EH (cell line): Measurements from ENCODE around the gene GLTP.
"Not testable (repeated sequence)": the region's sequence is repeated elsewhere in the genome, so short reads cannot be mapped to it uniquely, and the experiment has no call there.

ENCODE experiments used
- DNase-seq: peaks from one replicate; pipeline ENCODE4 v3.0.0-alpha.2; 2015; ENCODE audit warnings: low read depth

The GLTP gene

GRCh38 chr12:109902891-109903418, 22.6 kb upstream of the GLTP start:
- DNase-seq = no peak

GRCh38 chr12:109900752-109901580, 20.6 kb upstream of the GLTP start:
- DNase-seq = peak; percentile 22

DNA sequence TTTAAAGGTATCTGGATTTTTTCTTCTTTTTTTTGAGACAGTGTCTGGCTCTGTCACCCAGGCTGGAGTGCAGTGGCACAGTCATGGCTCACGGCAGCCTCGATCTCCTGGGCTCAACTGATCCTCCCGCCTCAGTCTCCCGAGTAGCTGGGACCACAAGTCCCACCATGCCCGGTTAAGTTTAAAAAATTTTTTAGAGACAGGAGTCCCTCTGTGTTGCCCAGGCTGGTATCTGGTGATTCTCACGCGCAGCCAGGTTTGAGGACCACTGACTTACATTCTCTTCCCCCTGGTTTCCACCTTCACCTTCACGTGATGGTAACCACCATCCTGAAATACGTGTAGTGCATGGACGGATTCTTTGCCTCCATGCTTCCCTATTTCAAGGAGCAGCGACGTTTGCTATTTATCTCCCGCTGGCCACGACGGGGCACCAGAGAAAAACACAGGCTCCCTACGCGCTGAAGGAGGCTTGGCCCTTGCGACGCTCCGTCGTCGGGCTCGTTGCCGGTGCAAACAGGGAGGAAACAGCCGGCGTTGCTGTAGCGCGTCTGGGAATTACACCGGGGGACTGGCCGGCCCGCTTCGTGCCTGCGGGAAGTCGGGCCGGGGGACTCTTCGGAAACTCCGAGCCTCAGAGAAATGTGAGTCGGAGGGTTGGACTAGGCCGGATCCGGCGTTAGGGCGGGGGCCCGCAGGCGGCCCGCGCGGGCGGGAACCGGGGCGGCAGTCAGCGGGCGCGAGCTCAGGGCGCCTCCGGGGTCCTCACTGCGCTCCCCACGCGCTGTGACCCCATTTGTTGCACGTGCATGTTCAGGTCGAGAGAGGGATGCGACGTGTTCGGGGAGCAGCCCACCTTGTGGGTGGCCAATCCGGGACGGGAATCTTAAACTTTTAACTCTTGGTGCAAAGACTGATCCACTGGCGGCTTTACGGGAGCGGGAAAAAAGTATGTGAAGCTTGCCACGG, 19.7 kb upstream of the GLTP start, which contains the start of gene TCHP:
TSS of gene TCHP (plus strand) at position 492 of the 969 bp plus-strand sequence. CDS start 2,753 bp downstream, outside the sequence.
- peak; percentile 89 for DNase-seq

DNA sequence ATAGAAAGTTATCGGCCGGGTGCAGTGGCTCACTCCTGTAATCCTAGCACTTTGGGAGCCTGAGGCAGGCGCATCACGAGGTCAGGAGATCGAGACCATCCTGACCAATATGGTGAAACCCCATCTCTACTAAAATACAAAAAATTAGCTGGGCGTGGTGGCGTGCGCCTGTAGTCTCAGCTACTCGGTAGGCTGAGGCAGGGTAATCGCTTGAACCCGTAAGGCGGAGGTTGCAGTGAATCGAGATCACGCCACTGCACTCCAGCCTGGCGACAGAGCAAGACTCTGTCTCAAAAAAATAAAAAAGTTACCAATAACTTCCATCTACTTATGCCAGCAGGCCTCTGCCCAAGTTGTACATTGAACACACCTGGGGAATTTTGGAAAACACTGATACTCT, 19.0 kb upstream of the GLTP start:
- not testable (repeated sequence) for DNase-seq

DNA sequence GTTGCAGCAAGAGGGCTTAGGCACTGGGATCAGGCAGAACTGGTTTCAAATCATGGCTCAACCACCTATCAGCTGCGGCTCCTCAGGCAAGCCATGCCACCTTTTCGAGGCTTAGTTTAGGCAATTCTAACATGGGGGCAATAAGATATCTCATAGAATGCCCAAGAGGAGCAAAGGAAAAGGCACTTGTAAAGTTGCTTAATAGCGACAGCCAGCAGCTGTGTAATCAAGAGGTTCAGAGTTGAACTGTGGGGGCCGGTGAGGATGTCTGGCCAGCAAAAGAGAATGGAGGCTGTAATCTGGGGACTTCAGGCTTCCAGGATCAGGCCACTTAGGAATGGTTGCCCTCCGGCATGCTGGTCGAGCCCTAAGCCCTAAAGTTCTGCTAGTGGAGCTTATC, 16.7 kb upstream of the GLTP start:
- no peak for DNase-seq

DNA sequence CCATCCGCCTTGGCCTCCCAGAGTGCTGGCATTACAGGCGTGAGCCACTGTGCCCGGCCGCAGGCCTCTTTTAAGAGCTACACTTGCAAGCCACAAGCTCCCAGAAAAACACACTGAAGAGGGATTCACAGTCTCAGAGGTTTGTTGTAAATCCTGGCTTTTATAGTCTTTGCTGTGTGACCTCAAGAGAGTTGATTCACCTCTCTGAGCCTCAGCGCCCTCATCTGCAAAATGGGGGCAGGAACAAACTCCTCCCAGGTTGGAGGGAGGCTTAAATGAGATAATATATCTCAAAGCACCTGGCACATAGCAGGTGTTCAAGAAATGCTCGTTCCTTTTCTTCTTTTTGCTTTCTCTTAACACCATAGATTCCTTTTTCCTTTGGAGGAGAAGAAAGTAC, 15.8 kb upstream of the GLTP start:
- no peak for DNase-seq

- no peak for DNase-seq
Observed at GRCh38 chr12:109894939-109895338, 14.6 kb upstream of the GLTP start.

DNA sequence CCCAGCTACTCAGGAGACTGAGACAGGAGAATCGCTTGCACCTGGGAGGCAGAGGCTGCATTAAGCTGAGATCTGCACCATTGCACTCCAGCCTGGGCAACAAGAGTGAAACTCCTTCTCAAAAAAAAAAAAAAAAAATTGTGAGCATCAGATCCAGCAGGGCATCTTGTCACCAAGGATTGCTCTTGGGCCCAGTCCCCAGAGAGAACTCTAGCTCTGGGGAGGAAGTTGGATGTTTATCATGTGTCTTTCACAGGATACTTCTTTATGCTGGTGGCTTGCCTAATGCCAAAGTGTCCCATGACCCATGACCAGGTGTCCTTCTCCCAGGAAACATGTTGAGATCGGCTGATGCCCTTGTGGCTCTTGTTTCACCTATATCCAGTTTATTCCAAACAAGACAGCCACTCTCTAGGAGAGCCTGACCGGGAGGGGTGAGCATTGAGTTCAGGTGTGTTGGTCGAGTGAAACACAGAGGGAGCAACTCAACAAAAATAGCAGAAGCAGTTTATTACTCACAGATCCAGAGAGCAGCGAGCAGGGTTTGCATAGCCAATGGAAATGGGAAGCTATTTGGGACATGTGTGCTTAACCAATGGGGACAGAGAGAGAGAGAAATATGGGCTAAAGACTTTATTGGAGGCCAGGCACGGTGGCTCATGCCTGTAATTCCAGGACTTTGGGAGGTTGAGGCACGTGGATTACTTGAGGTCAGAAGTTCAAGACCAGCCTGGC, 13.1 kb upstream of the GLTP start:
- DNase-seq = no peak

GRCh38 chr12:109892748-109893147, 12.4 kb upstream of the GLTP start:
- no peak for DNase-seq

- DNase-seq = no peak
Observed at GRCh38 chr12:109892165-109892715, 11.9 kb upstream of the GLTP start.

- not testable (repeated sequence) for DNase-seq
Observed at GRCh38 chr12:109891731-109892130, 11.4 kb upstream of the GLTP start.

- DNase-seq = peak; percentile 27
Observed at GRCh38 chr12:109890620-109891170, 10.4 kb upstream of the GLTP start.

DNA sequence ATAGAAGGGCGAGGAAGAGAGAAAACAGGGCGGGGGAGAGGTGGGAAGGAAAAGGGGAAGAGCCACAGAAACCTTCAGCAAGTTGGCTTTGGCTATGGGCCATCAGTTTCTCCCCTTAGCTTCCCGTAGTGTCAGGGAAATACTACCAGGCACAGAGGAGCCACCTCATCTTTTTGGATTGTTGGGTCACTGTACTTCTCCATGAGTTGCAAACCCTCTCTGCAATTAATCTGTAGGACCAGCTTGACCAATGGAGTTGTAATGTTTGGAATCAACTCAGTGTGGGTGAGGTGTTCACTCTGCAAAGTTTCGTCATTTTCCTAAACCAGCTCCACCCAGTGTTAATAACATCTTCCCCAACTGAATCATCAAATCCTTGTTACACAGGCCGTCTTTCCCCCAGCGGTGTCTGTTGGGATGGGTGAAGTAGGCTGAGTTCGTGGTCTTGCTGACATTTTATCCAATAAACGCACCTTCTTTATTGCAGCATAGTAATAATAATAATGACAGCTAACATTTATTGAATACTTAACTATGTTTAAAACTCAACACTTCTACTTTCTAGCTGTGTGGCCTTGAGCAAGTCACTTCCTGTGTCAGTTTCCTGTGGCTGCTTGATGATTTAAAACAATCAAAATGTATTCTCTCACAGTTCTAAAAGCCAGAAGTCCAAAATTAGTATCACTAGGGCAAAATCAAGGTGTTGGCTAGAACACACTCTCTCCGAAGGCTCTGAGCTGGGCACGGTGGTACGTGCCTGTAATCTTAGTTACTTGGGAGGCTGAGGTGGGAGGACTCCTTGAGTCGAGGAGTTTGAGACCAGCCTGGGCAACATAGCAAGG, 8.1 kb upstream of the GLTP start:
- DNase-seq = peak; percentile 97

- DNase-seq = peak; percentile 61
Observed at GRCh38 chr12:109885616-109886015, 5.3 kb upstream of the GLTP start.

- DNase-seq = no peak
Observed at GRCh38 chr12:109883461-109883860, 3.1 kb upstream of the GLTP start.

DNA sequence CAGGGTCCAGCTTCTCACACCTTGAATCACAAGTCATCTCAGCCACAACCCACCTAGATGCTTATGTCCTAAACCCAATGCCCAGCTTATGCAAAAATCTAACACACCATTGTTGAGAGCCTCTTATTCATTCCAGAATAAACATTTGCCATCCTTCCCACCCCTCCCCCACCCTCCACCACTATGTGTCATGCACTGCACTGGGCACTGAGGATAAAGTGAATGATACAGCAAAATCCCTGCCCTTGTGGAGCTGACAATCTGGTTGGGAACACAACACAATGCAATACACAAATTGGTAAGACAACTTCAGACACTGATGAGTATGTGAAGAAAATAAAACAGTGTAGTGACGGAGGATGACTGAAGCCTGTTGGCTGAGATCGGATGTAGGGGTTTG, 1.4 kb upstream of the GLTP start:
- DNase-seq = peak; percentile 32

DNA sequence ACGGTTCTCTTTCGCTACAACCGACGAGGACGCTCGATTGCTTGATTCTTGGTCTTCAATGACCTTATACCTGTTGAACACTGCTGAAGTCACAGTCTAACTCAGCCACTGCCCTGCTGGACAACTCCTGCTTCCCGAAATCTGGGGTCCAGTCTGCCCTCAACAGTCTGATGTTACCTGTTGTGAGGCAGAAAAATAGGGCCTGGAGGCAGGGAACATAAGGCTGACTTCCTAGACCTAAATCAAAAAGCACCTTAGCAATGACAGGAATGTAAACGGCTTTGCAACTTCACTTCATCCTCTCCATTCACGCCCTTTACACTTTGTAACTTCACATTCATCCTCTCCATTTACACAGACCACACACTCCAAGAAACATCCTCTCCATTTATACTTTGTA, 597 bp upstream of the GLTP start:
- DNase-seq = no peak

GRCh38 chr12:109879351-109880042, 844 bp downstream of the GLTP start:
- DNase-seq = peak; percentile 37

DNA sequence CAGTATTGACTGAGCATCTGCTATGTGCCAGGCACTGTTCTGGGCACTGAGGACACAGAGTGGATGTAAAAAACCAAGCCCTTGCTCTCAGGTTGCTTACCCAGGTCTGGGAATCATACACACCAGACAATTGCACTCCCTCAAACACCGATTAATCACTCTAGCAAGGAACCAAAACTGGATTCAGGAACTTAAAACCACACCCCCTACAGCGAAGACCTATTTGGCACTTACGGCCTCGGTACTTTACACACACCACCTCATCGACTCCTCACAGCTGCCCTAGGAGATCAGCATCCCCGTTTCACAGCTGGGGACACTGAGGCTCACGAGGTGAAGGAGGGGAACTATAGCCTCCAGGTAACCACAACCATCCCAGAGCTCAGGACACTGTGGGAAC, 1.6 kb downstream of the GLTP start:
- DNase-seq = no peak

- DNase-seq = no peak
Observed at GRCh38 chr12:109878247-109878625, 2.1 kb downstream of the GLTP start.
